OCI-LY3 (cell line): ENCODE data around the gene TTC28.

ENCODE experiments used
- EZH2phosphoT487 ChIP-seq: fragments of 200-600 bp; shearing (Covaris generic); IDR thresholded peaks from 2 replicates; pipeline ENCODE4 v1.6.1; 2018; ENCODE audit warnings: antibody characterized with exemption, mixed run types, low read depth
- TF ChIP-seq, protein P1 (sequence below): fragments of 200-600, 300-600 bp; sonication (generic); IDR thresholded peaks from 2 replicates; pipeline ENCODE4 v1.5.1; 2014; ENCODE audit warnings: antibody characterized with exemption, low read length, low read depth

DNA sequence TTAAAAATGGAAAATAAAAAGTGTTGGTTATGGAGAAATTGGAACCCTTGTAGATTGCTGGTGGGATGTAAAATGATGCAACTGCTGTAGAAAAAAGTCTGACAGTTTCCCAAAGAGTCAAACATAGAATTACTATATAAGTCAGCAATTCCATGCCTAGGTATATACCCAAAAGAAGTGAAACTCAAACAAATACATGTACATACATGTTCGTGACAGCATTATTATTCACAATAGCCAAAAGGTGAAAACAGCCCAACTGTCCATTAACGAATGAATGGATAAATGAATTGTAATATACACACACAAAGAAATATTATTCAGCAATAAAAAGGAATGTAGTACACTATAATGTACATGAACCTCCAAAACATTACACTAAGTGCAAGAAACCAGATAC lies 116.0 kb downstream of the TTC28 start:
- TF ChIP-seq, protein P1, sequence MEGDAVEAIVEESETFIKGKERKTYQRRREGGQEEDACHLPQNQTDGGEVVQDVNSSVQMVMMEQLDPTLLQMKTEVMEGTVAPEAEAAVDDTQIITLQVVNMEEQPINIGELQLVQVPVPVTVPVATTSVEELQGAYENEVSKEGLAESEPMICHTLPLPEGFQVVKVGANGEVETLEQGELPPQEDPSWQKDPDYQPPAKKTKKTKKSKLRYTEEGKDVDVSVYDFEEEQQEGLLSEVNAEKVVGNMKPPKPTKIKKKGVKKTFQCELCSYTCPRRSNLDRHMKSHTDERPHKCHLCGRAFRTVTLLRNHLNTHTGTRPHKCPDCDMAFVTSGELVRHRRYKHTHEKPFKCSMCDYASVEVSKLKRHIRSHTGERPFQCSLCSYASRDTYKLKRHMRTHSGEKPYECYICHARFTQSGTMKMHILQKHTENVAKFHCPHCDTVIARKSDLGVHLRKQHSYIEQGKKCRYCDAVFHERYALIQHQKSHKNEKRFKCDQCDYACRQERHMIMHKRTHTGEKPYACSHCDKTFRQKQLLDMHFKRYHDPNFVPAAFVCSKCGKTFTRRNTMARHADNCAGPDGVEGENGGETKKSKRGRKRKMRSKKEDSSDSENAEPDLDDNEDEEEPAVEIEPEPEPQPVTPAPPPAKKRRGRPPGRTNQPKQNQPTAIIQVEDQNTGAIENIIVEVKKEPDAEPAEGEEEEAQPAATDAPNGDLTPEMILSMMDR: no peak
- no peak for TF ChIP-seq EZH2phosphoT487
